K562 (cell line): ENCODE data around the gene HCRT. TPM values are rescaled to one million over a fixed set of nuclear protein-coding genes. Genes with fewer than 3 reads are reported as not detected.

Experiments
- ADNP ChIP-seq: fragments of 200-800 bp; sonication (Bioruptor generic); IDR thresholded peaks from 2 replicates; pipeline ENCODE4 v1.6.1; 2016; ENCODE audit warnings: missing genetic modification characterization, missing compliant biosample characterization
- ATF6 ChIP-seq: sonication (generic); formaldehyde crosslinking; IDR thresholded peaks from 2 replicates; pipeline ENCODE4 v1.4.0; 2020; ENCODE audit warnings: mild to moderate bottlenecking, missing genetic modification reagents
- E2F6 ChIP-seq, 2 experiments: IDR thresholded peaks; 2 replicates each; pipeline ENCODE4 v1.6.1; 2011; ENCODE audit warnings: borderline replicate concordance in 1 of 2, control low read depth in 1 of 2, low read depth in 1 of 2, low read length in 1 of 2, mild to moderate bottlenecking in 1 of 2, mixed read lengths in 1 of 2, moderate library complexity in 1 of 2; ENCODE audit not compliant: insufficient read depth in 1 of 2, insufficient read length in 1 of 2, poor library complexity in 1 of 2, severe bottlenecking in 1 of 2; ENCODE audit errors: extremely low read depth in 1 of 2
- FIP1L1 ChIP-seq: fragments of 200-400 bp; formaldehyde crosslinking; IDR thresholded peaks from 2 replicates; pipeline ENCODE4 v1.6.1; 2018; ENCODE audit warnings: mild to moderate bottlenecking, low read depth, low read length; ENCODE audit not compliant: poor library complexity, severe bottlenecking
- IRF9 ChIP-seq: fragments of 450-650 bp; IDR thresholded peaks from 2 replicates; pipeline ENCODE4 v1.6.1; 2016; ENCODE audit warnings: missing biosample characterization, missing genetic modification characterization
- KDM1A ChIP-seq, 2 experiments: fragments of 450-650 bp; IDR thresholded peaks; 2 replicates each; pipeline ENCODE4 v1.6.1; 2016; ENCODE audit warnings: mild to moderate bottlenecking in 2 of 2
- MAFG ChIP-seq: fragments of 450-650 bp; conservative IDR thresholded peaks from 2 replicates; pipeline ENCODE4 v1.6.1; 2016; ENCODE audit warnings: missing genetic modification characterization, missing compliant biosample characterization
- NR1H2 ChIP-seq: sonication (generic); formaldehyde crosslinking; IDR thresholded peaks from 2 replicates; pipeline ENCODE4 v1.4.0; 2020; ENCODE audit warnings: mild to moderate bottlenecking, missing genetic modification reagents
- PTBP1 ChIP-seq: fragments of 200-400 bp; formaldehyde crosslinking; IDR thresholded peaks from 2 replicates; pipeline ENCODE4 v1.6.1; 2017; ENCODE audit warnings: low read depth, low read length
- SIN3A ChIP-seq, 2 experiments: fragments of 150-350 bp in 1 of 2; IDR thresholded peaks; 2 replicates each; pipeline ENCODE4 v1.6.1; 2011 to 2016; ENCODE audit warnings: borderline replicate concordance in 2 of 2, low read depth in 2 of 2, low read length in 2 of 2, mild to moderate bottlenecking in 2 of 2, moderate library complexity in 2 of 2; ENCODE audit not compliant: control insufficient read depth in 1 of 2
- SNRNP70 ChIP-seq: fragments of 200-400 bp; formaldehyde crosslinking; optimal IDR thresholded peaks from 2 replicates; pipeline ENCODE3; 2017; ENCODE audit warnings: low read depth, low read length
- SP1 ChIP-seq: sonication (generic); formaldehyde crosslinking; IDR thresholded peaks from 2 replicates; pipeline ENCODE4 v1.8.1; 2022; ENCODE audit warnings: mild to moderate bottlenecking, missing genetic modification reagents
- TEAD2 ChIP-seq: fragments of 450-650 bp; IDR thresholded peaks from 2 replicates; pipeline ENCODE4 v1.6.1; 2016; ENCODE audit warnings: missing genetic modification characterization, control low read depth, missing compliant biosample characterization
- polyA plus RNA-seq, 8 experiments: library from polyadenylated mRNA; depleted of rRNA in 4 of 8; stranded (reverse) in 5 of 8; unstranded in 3 of 8; fragments of >200 nt; fragmentation: Nextera tagmentation in 2 of 8; fragmentation: Illumina TruSeq in 1 of 8; extraction: Ambion mirVana in 2 of 8; extraction: Trizol in 1 of 8; gene quantifications; 2 replicates each; pipeline versions ENCODE4 v1.2.1 to v1.2.3, GENCODE V29; 2011 to 2014; ENCODE audit warnings: inconsistent platforms in 1 of 8, missing spikeins in 1 of 8
- total RNA-seq, 7 experiments: library from RNA; depleted of rRNA in 6 of 7; stranded (reverse); fragments of >200 nt in 6 of 7; fragmentation: Illumina TruSeq in 2 of 7; extraction: Trizol in 2 of 7; gene quantifications; 2 replicates each; pipeline versions ENCODE4 v1.2.1 to v1.2.3, GENCODE V29; 2011 to 2021; ENCODE audit warnings: low replicate concordance in 1 of 7
- TF ChIP-seq, protein P1 (sequence below): IDR thresholded peaks from 2 replicates; pipeline ENCODE4 v1.6.1; 2011; ENCODE audit warnings: borderline replicate concordance, low read depth, mild to moderate bottlenecking, moderate library complexity, low read length; ENCODE audit not compliant: insufficient read depth, poor library complexity, severe bottlenecking
- TF ChIP-seq, protein P2 (sequence below): fragments of 450-650 bp; conservative IDR thresholded peaks from 2 replicates; pipeline ENCODE4 v1.6.1; 2016; ENCODE audit warnings: missing genetic modification characterization, low read depth, mild to moderate bottlenecking, control low read depth, missing compliant biosample characterization

HCRT gene
- total and polyA plus RNA-seq, 9 of the 15 experiments (the other 6 are each of a cell fraction or from before 2014, with no cell fraction given): not detected

GRCh38 chr17:42193969-42194899, 9.0 kb upstream of the HCRT start, which contains the start of gene GHDC (continued):
- TF ChIP-seq ATF6 (CRISPR knock-in tag): no peak
- peak; percentile 29 to 72; a peak in 2 of 4 replicates for TF ChIP-seq SIN3A (IDR thresholded peaks at IDR 0.05; ENCODE audit: borderline replicate concordance in 2 of 2, control insufficient read depth in 1 of 2, low read depth in 2 of 2, low read length in 2 of 2)
- TF ChIP-seq E2F6 (IDR thresholded peaks at IDR 0.05; ENCODE audit: borderline replicate concordance in 1 of 2, extremely low read depth in 1 of 2, insufficient read depth in 1 of 2, insufficient read length in 1 of 2, low read depth in 1 of 2, low read length in 1 of 2, poor library complexity in 1 of 2, severe bottlenecking in 1 of 2): peak in 1 of 2 experiments; percentile 10
- TF ChIP-seq, protein P1, sequence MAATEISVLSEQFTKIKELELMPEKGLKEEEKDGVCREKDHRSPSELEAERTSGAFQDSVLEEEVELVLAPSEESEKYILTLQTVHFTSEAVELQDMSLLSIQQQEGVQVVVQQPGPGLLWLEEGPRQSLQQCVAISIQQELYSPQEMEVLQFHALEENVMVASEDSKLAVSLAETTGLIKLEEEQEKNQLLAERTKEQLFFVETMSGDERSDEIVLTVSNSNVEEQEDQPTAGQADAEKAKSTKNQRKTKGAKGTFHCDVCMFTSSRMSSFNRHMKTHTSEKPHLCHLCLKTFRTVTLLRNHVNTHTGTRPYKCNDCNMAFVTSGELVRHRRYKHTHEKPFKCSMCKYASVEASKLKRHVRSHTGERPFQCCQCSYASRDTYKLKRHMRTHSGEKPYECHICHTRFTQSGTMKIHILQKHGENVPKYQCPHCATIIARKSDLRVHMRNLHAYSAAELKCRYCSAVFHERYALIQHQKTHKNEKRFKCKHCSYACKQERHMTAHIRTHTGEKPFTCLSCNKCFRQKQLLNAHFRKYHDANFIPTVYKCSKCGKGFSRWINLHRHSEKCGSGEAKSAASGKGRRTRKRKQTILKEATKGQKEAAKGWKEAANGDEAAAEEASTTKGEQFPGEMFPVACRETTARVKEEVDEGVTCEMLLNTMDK: no peak
- no peak for TF ChIP-seq MAFG (tag)
- no peak for TF ChIP-seq KDM1A (IDR thresholded peaks at IDR 0.05)
- no peak for TF ChIP-seq PTBP1
- no peak for TF ChIP-seq SNRNP70
- TF ChIP-seq FIP1L1: no peak
- TF ChIP-seq NR1H2 (CRISPR knock-in tag): no peak
- TF ChIP-seq ADNP: no peak
- TF ChIP-seq SP1 (CRISPR knock-in tag): peak; percentile 98
- TF ChIP-seq IRF9 (tag): no peak
- no peak for TF ChIP-seq TEAD2 (tag)
- TF ChIP-seq, protein P2, sequence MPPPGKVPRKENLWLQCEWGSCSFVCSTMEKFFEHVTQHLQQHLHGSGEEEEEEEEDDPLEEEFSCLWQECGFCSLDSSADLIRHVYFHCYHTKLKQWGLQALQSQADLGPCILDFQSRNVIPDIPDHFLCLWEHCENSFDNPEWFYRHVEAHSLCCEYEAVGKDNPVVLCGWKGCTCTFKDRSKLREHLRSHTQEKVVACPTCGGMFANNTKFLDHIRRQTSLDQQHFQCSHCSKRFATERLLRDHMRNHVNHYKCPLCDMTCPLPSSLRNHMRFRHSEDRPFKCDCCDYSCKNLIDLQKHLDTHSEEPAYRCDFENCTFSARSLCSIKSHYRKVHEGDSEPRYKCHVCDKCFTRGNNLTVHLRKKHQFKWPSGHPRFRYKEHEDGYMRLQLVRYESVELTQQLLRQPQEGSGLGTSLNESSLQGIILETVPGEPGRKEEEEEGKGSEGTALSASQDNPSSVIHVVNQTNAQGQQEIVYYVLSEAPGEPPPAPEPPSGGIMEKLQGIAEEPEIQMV: no peak
